WERI-Rb-1 (cell line): ENCODE measurements around the gene GNAT3.

Experiments
- DNase-seq: peaks from one replicate; pipeline ENCODE4 v3.0.0-alpha.2; 2020
- H3K27ac ChIP-seq: fragments of 250-450 bp; sonication (Bioruptor Pico); 2 replicates; pipeline ENCODE4 v1.5.1; 2020; ENCODE audit warnings: mild to moderate bottlenecking, moderate library complexity
- H3K27me3 ChIP-seq: fragments of 250-450 bp; sonication (Bioruptor Pico); 2 replicates; pipeline ENCODE4 v1.5.1; 2021; ENCODE audit warnings: mild to moderate bottlenecking, low read depth, moderate library complexity; ENCODE audit not compliant: insufficient read depth, severe bottlenecking
- H3K36me3 ChIP-seq: fragments of 250-450 bp; sonication (Bioruptor Pico); 2 replicates; pipeline ENCODE4 v1.5.1; 2020; ENCODE audit warnings: mild to moderate bottlenecking, moderate library complexity
- H3K4me3 ChIP-seq: 2 replicates; pipeline ENCODE4 v1.5.1; 2011; ENCODE audit warnings: low read depth, mild to moderate bottlenecking, control low read depth, low read length
- H3K9me3 ChIP-seq: fragments of 250-450 bp; sonication (Bioruptor Pico); 2 replicates; pipeline ENCODE4 v1.5.1; 2021; ENCODE audit warnings: mild to moderate bottlenecking, moderate library complexity; ENCODE audit not compliant: severe bottlenecking
- TF ChIP-seq, protein P1 (sequence below): IDR thresholded peaks from 2 replicates; pipeline ENCODE4 v1.5.1; 2011; ENCODE audit warnings: low read depth, mild to moderate bottlenecking, control low read depth, inconsistent platforms, low read length

The GNAT3 gene

GRCh38 chr7:80468931-80469714, 42.7 kb downstream of the GNAT3 start:
- DNase-seq, result no peak
- Histone ChIP-seq H3K27ac (no peak overlapping the region), H3K4me3 (no peak overlapping the region), H3K27me3 (no peaks in the 10 kb centered on the region), H3K36me3 (no peaks in the 10 kb centered on the region), H3K9me3 (no peaks in the 10 kb centered on the region)
- TF ChIP-seq, protein P1, sequence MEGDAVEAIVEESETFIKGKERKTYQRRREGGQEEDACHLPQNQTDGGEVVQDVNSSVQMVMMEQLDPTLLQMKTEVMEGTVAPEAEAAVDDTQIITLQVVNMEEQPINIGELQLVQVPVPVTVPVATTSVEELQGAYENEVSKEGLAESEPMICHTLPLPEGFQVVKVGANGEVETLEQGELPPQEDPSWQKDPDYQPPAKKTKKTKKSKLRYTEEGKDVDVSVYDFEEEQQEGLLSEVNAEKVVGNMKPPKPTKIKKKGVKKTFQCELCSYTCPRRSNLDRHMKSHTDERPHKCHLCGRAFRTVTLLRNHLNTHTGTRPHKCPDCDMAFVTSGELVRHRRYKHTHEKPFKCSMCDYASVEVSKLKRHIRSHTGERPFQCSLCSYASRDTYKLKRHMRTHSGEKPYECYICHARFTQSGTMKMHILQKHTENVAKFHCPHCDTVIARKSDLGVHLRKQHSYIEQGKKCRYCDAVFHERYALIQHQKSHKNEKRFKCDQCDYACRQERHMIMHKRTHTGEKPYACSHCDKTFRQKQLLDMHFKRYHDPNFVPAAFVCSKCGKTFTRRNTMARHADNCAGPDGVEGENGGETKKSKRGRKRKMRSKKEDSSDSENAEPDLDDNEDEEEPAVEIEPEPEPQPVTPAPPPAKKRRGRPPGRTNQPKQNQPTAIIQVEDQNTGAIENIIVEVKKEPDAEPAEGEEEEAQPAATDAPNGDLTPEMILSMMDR, result no peak

- TF ChIP-seq, protein P1, result no peak
- no peak overlapping the region for H3K27ac ChIP-seq
- H3K4me3 ChIP-seq, result no peak overlapping the region
- no peaks in the 10 kb centered on the region for H3K9me3 ChIP-seq
- H3K36me3 ChIP-seq, result no peaks in the 10 kb centered on the region
- DNase-seq, result no peak
- no peaks in the 10 kb centered on the region for H3K27me3 ChIP-seq
These were observed 44.8 kb downstream of the GNAT3 start for GRCh38 chr7:80467069-80467468.

GRCh38 chr7:80466636-80467035, 45.2 kb downstream of the GNAT3 start:
- Histone ChIP-seq H3K27ac (no peak overlapping the region), H3K36me3 (no peaks in the 10 kb centered on the region), H3K9me3 (no peaks in the 10 kb centered on the region), H3K4me3 (no peak overlapping the region), H3K27me3 (no peaks in the 10 kb centered on the region)
- DNase-seq, result no peak
- TF ChIP-seq, protein P1, result no peak

DNA sequence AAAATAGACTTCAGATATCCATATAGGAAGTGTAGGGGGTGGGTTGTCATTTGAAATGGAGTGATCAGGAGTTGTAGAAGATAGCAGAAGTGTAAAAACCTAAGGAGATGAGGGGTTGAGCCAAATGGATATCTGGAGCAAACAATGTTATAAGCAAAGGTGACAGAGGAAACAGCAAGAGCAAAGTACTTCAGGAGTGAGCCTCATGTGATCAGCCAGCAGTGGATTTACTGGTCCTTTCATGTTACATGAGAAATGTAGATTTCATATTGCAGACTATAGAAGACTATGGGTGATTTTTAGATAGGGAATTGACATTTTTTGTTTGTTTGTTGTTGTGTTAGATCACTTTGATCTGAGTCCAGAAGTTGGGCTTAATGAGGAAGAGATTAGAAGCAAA, 47.7 kb downstream of the GNAT3 start:
- Histone ChIP-seq H3K9me3 (no peaks in the 10 kb centered on the region), H3K4me3 (no peak overlapping the region), H3K36me3 (no peaks in the 10 kb centered on the region), H3K27me3 (no peaks in the 10 kb centered on the region), H3K27ac (no peak overlapping the region)
- TF ChIP-seq, protein P1, result no peak
- no peak for DNase-seq

DNA sequence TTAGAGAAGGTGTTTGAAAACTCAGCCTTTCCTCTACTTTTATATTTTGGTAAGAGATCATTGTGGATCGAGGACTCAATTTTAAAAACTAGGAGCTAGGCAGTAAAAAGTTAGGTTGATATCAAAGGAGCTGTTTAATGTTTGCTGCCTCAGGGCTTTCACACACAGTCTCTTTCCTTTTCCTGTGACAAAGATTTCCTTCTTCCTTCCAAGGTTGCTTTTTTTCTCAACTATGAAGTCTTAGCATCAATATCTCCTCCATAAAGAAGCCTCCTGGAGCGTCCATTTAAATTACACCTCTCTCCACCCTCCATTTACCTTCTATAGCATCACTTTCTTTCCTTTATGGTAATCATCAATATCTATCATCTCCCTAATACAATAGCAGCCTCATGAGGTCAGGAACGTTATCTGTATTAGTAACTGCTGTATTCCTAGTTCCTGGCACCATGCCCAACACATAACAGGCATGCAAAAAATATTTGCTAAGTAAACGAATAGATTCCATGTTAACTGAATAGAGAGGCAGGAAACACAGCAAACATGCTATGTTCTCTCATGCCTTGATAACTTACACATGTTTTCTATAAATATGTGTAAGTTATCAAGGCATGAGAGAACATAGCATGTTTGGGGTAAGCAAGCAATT, 48.5 kb downstream of the GNAT3 start:
- TF ChIP-seq, protein P1, result no peak
- DNase-seq, result no peak

More for the DNA sequence above, 48.5 kb downstream of the GNAT3 start:
- Histone ChIP-seq H3K27ac (no peak overlapping the region), H3K9me3 (no peaks in the 10 kb centered on the region), H3K4me3 (no peak overlapping the region), H3K36me3 (no peaks in the 10 kb centered on the region), H3K27me3 (no peaks in the 10 kb centered on the region)
